K562 treated with DMSO at 1 percent for 4 hours (cell line): ENCODE measurements around the gene MYO16. TPM values are rescaled to one million over a fixed set of nuclear protein-coding genes. Genes with fewer than 3 reads are reported as not detected.

Source experiments
- total RNA-seq: library from RNA; unstranded; fragments of 300-600 nt; gene quantifications from 2 replicates; pipeline ENCODE4 v1.2.3, GENCODE V29; 2022; ENCODE audit not compliant: insufficient read depth

MYO16 gene
- total RNA-seq = 6.6 and 9.2 TPM in 2 replicates

GRCh38 chr13:108629181-108629752 lies at the start of gene MYO16:
Gene MYO16 (plus strand): TSS chr13:108629611. CDS start chr13:108629845, 234 bp downstream.

